K562 (cell line): ENCODE data around the gene IKBKE. TPM values are rescaled to one million over a fixed set of nuclear protein-coding genes. Genes with fewer than 3 reads are reported as not detected.

Experiments used
- ATAC-seq: fragments of 200-7000 bp; cut with Tn5 transposase; 3 replicates; pipeline ENCODE4 v1.9.1; 2020; ENCODE audit warnings: moderate library complexity
- BruUV-seq: library from RNA; stranded (reverse); fragments of 400-500 nt; replicated peaks from 2 replicates; lab custom pipeline; 2021; lab: Mats Ljungman, UMichigan
- CTCF ChIA-PET: fragments of 300-600 bp; formaldehyde crosslinking; extraction: SDS; loops from one replicate; lab custom pipeline; 2021; ENCODE audit warnings: low intra/inter-chr PET ratio; lab: Yijun Ruan, JAX
- POLR2A ChIA-PET: fragments of 300-600, 350-650 bp; sonication (Branson Sonifier 250); formaldehyde crosslinking; extraction: SDS; loops from one replicate; lab custom pipeline; 2021; ENCODE audit warnings: antibody characterized with exemption, inconsistent platforms; lab: Yijun Ruan, JAX
- DNase-seq, 4 experiments: peaks; one replicate each; pipeline versions ENCODE4 v3.0.0 to v3.0.0-alpha.2; 2011 to 2018; ENCODE audit warnings: low spot score in 3 of 4, mixed read lengths in 3 of 4; ENCODE audit errors: extremely low read depth in 1 of 4
- FAIRE-seq: peaks from 2 replicates; lab custom pipeline; 2011; peaks lifted over from hg19 to GRCh38; lab: Jason Lieb, UNC
- H2AFZ ChIP-seq: 2 replicates; pipeline ENCODE4 v1.6.0; 2011; ENCODE audit warnings: low read depth, low read length, control low read depth, inconsistent platforms
- H3K27ac ChIP-seq: fragments of 200-600 bp; 3 replicates; pipeline ENCODE4 v1.8.0; 2011; ENCODE audit warnings: low read depth, mild to moderate bottlenecking, control low read depth, inconsistent platforms, low read length, moderate library complexity, mixed read lengths; ENCODE audit errors: extremely low read depth
- H3K27me3 ChIP-seq, 2 experiments: fragments of 300-600 bp in 1 of 2; 2 replicates in 1 of 2; 3 replicates in 1 of 2; pipeline versions ENCODE4 v1.6.0 to v1.8.0; 2011; ENCODE audit warnings: inconsistent platforms in 2 of 2, low read length in 2 of 2, mild to moderate bottlenecking in 1 of 2, mixed read lengths in 1 of 2, moderate library complexity in 1 of 2; ENCODE audit not compliant: control insufficient read depth in 2 of 2, insufficient read depth in 2 of 2
- H3K36me3 ChIP-seq: fragments of 300-600 bp; 3 replicates; pipeline ENCODE4 v1.8.0; 2011; ENCODE audit warnings: mild to moderate bottlenecking, low read length, inconsistent platforms; ENCODE audit not compliant: control insufficient read depth, insufficient read depth
- H3K4me1 ChIP-seq, 2 experiments: fragments of 200-600 bp in 1 of 2; replicated peaks in 1 of 2; 2 replicates in 1 of 2; 3 replicates in 1 of 2; pipeline versions ENCODE4 v1.5.1 to v1.8.0; 2011; ENCODE audit warnings: inconsistent platforms in 2 of 2, low read length in 2 of 2, mild to moderate bottlenecking in 1 of 2, mixed read lengths in 1 of 2, moderate library complexity in 1 of 2; ENCODE audit not compliant: control insufficient read depth in 2 of 2, insufficient read depth in 2 of 2
- H3K4me2 ChIP-seq: 2 replicates; pipeline ENCODE4 v1.6.1; 2011; ENCODE audit warnings: low read length, control low read depth, inconsistent platforms, mixed read lengths; ENCODE audit not compliant: insufficient read depth
- H3K4me3 ChIP-seq: fragments of 200-600 bp; sonication (generic), shearing (Covaris generic); 2 replicates; pipeline ENCODE4 v1.5.1; 2016; ENCODE audit warnings: control low read depth, inconsistent platforms
- H3K79me2 ChIP-seq: fragments of 200-600 bp; 3 replicates; pipeline ENCODE4 v1.8.0; 2011; ENCODE audit warnings: low read length, inconsistent platforms; ENCODE audit not compliant: control insufficient read depth, insufficient read depth
- H3K9ac ChIP-seq, 2 experiments: 2 replicates each; pipeline versions ENCODE4 v1.6.0 to v1.6.1; 2011; ENCODE audit warnings: low read depth in 2 of 2, low read length in 2 of 2, control low read depth in 1 of 2, inconsistent platforms in 1 of 2, mild to moderate bottlenecking in 1 of 2, mixed read lengths in 1 of 2; ENCODE audit not compliant: insufficient read depth in 1 of 2
- H3K9me1 ChIP-seq: one replicate; pipeline ENCODE4 v1.6.0; 2011; ENCODE audit warnings: inconsistent platforms, mild to moderate bottlenecking, low read length, moderate library complexity; ENCODE audit not compliant: control insufficient read depth, insufficient read depth
- H3K9me3 ChIP-seq: replicated peaks from 2 replicates; pipeline ENCODE4 v1.5.1; 2011; ENCODE audit warnings: low read depth, low read length, inconsistent platforms; ENCODE audit not compliant: control insufficient read depth, insufficient read depth
- H4K20me1 ChIP-seq: replicated peaks from 2 replicates; pipeline ENCODE4 v1.6.1; 2011; ENCODE audit warnings: low read length, inconsistent platforms, mixed read lengths; ENCODE audit not compliant: control insufficient read depth, insufficient read depth
- ARID3B ChIP-seq: fragments of 250-450 bp; sonication (Bioruptor Pico); IDR thresholded peaks from 2 replicates; pipeline ENCODE4 v1.4.0; 2020; ENCODE audit warnings: borderline replicate concordance
- CBFA2T2 ChIP-seq: fragments of 450-650 bp; conservative IDR thresholded peaks from 2 replicates; pipeline ENCODE4 v1.6.1; 2017; ENCODE audit warnings: mild to moderate bottlenecking
- FOXJ3 ChIP-seq: sonication (generic); formaldehyde crosslinking; IDR thresholded peaks from 2 replicates; pipeline ENCODE4 v1.4.0; 2020; ENCODE audit warnings: mild to moderate bottlenecking, missing genetic modification reagents
- HDAC6 ChIP-seq: IDR thresholded peaks from 2 replicates; pipeline ENCODE4 v1.6.1; 2012; ENCODE audit warnings: low read depth, mild to moderate bottlenecking, control low read depth, inconsistent platforms, low read length, moderate library complexity
- NCOA2 ChIP-seq, 2 experiments: fragments of 450-650 bp; IDR thresholded peaks; 2 replicates each; pipeline ENCODE4 v1.6.1; 2018; ENCODE audit warnings: mild to moderate bottlenecking in 2 of 2, moderate library complexity in 1 of 2; ENCODE audit not compliant: partially characterized antibody in 2 of 2
- NR3C1 ChIP-seq: sonication (generic); formaldehyde crosslinking; IDR thresholded peaks from 2 replicates; pipeline ENCODE4 v1.8.1; 2022; ENCODE audit warnings: missing genetic modification reagents
- POLR2H ChIP-seq: IDR thresholded peaks from 2 replicates; pipeline ENCODE4 v1.6.1; 2016; ENCODE audit warnings: missing genetic modification characterization, low read depth, mild to moderate bottlenecking, control low read depth, missing compliant biosample characterization, moderate library complexity
- STAG1 ChIP-seq: sonication (generic); formaldehyde crosslinking; IDR thresholded peaks from 2 replicates; pipeline ENCODE4 v1.5.0; 2020; ENCODE audit warnings: missing genetic modification reagents, borderline replicate concordance
- THAP12 ChIP-seq: fragments of 250-450 bp; sonication (Bioruptor Pico); IDR thresholded peaks from 2 replicates; pipeline ENCODE4 v1.9.0; 2021; ENCODE audit warnings: mild to moderate bottlenecking, inconsistent platforms
- ZBTB11 ChIP-seq, 3 experiments: fragments of 200-800 bp in 1 of 3; fragments of 250-450 bp in 1 of 3; fragments of 450-650 bp in 1 of 3; sonication (Bioruptor Pico) in 1 of 3; sonication (Bioruptor generic) in 1 of 3; formaldehyde crosslinking in 1 of 3; IDR thresholded peaks; 2 replicates each; pipeline versions ENCODE4 v1.6.1 to v1.8.0; 2016 to 2022; ENCODE audit warnings: mild to moderate bottlenecking in 2 of 3, missing genetic modification characterization in 2 of 3, missing compliant biosample characterization in 1 of 3, moderate library complexity in 1 of 3
- ZC3H11A ChIP-seq: IDR thresholded peaks from 2 replicates; pipeline ENCODE4 v1.6.1; 2012; ENCODE audit warnings: low read depth, low read length, improper control_type of control experiment
- WGBS: fragments of 100-300 bp; shearing (Covaris generic); methylation state at CpG from one replicate; pipeline ENCODE4 v1.1.6; 2016; ENCODE audit warnings: low coverage, mixed read lengths; ENCODE audit not compliant: insufficient coverage; ENCODE audit errors: missing lambda C conversion rate; 5-methylcytosine and 5-hydroxymethylcytosine counted together
- in situ Hi-C: fragments of 300-500 bp; cut with MboI; formaldehyde crosslinking; loops from 4 replicates; pipeline ENCODE4 v1.15.0; 2018; ENCODE audit warnings: inconsistent platforms, mixed read lengths
- intact Hi-C: fragments of 100-400 bp; cut with micrococcal nuclease; formaldehyde crosslinking; loops from 2 replicates; pipeline ENCODE4 v1.14.2; 2022
- polyA plus RNA-seq, 8 experiments: library from polyadenylated mRNA; depleted of rRNA in 4 of 8; stranded (reverse) in 5 of 8; unstranded in 3 of 8; fragments of >200 nt; fragmentation: Nextera tagmentation in 2 of 8; fragmentation: Illumina TruSeq in 1 of 8; extraction: Ambion mirVana in 2 of 8; extraction: Trizol in 1 of 8; gene quantifications; 2 replicates each; pipeline versions ENCODE4 v1.2.1 to v1.2.3, GENCODE V29; 2011 to 2014; ENCODE audit warnings: inconsistent platforms in 1 of 8, missing spikeins in 1 of 8
- total RNA-seq, 7 experiments: library from RNA; depleted of rRNA in 6 of 7; stranded (reverse); fragments of >200 nt in 6 of 7; fragmentation: Illumina TruSeq in 2 of 7; extraction: Trizol in 2 of 7; gene quantifications; 2 replicates each; pipeline versions ENCODE4 v1.2.1 to v1.2.3, GENCODE V29; 2011 to 2021; ENCODE audit warnings: low replicate concordance in 1 of 7

IKBKE gene
- total and polyA plus RNA-seq, 9 of the 15 experiments (the other 6 are each of a cell fraction or from before 2014, with no cell fraction given), result 2.3 to 9.0 (median 4.8) TPM

- POLR2A ChIA-PET, result interaction anchor here (0.6 to 2.9 kb wide), 6 partner anchors 8 to 676 kb away, joined by 3 to 10 read pairs (median 4); no protein-coding TSS in a partner anchor
- H3K36me3 ChIP-seq, result peaks cover 19% of the 10 kb centered on the region; the same call in 2 of the 3 replicates
- no peak overlapping the region for H2AFZ ChIP-seq
- H3K79me2 ChIP-seq, result no peaks in the 10 kb centered on the region
- TF ChIP-seq NR3C1 (CRISPR knock-in tag) (no peak), FOXJ3 (CRISPR knock-in tag) (no peak), ZC3H11A (no peak), STAG1 (CRISPR knock-in tag) (no peak), CBFA2T2 (no peak), HDAC6 (no peak), ZBTB11 (CRISPR knock-in tag; IDR thresholded peaks at IDR 0.05) (no peak), THAP12 (CRISPR knock-in tag) (no peak), NCOA2 (IDR thresholded peaks at IDR 0.05; ENCODE audit: partially characterized antibody in 2 of 2) (no peak), ARID3B (CRISPR knock-in tag) (no peak), POLR2H (tag) (no peak)
- H3K9ac ChIP-seq, result no peak overlapping the region
- whole genome bisulfite sequencing, result 52% methylated on average over 11 of the region's 11 CpGs
- H3K9me1 ChIP-seq, result no peaks in the 10 kb centered on the region
- H3K9me3 ChIP-seq, result no peaks in the 10 kb centered on the region
- no peak overlapping the region for H3K27ac ChIP-seq
- no peaks in the 10 kb centered on the region for H3K27me3 ChIP-seq
- intact Hi-C loops, result no loop called here
- H4K20me1 ChIP-seq, result 0 out of 2 replicates have a peak, but pooled peaks cover 3% of the 10 kb centered on the region
- no peak for DNase-seq
- CTCF ChIA-PET, result no interaction called here
- FAIRE-seq, result no peak
- H3K4me2 ChIP-seq, result no peak overlapping the region
- ATAC-seq, result no peak
- no peak overlapping the region for H3K4me3 ChIP-seq
- in situ Hi-C loops, result no loop called here
- peaks cover 0 to 6% of the 10 kb centered on the region in 2 experiments; a peak in 3 of 5 replicates for H3K4me1 ChIP-seq
- no TSS peak for BruUV-seq
Measured at GRCh38 chr1:206446688-206447421, 23.4 kb upstream of the IKBKE start.
